ENCODE measurements around the gene RHEBL1.

GRCh38 chr12:49086116-49086515 is 16.3 kb upstream of the RHEBL1 start:
- TF ChIP-seq, protein P1, sequence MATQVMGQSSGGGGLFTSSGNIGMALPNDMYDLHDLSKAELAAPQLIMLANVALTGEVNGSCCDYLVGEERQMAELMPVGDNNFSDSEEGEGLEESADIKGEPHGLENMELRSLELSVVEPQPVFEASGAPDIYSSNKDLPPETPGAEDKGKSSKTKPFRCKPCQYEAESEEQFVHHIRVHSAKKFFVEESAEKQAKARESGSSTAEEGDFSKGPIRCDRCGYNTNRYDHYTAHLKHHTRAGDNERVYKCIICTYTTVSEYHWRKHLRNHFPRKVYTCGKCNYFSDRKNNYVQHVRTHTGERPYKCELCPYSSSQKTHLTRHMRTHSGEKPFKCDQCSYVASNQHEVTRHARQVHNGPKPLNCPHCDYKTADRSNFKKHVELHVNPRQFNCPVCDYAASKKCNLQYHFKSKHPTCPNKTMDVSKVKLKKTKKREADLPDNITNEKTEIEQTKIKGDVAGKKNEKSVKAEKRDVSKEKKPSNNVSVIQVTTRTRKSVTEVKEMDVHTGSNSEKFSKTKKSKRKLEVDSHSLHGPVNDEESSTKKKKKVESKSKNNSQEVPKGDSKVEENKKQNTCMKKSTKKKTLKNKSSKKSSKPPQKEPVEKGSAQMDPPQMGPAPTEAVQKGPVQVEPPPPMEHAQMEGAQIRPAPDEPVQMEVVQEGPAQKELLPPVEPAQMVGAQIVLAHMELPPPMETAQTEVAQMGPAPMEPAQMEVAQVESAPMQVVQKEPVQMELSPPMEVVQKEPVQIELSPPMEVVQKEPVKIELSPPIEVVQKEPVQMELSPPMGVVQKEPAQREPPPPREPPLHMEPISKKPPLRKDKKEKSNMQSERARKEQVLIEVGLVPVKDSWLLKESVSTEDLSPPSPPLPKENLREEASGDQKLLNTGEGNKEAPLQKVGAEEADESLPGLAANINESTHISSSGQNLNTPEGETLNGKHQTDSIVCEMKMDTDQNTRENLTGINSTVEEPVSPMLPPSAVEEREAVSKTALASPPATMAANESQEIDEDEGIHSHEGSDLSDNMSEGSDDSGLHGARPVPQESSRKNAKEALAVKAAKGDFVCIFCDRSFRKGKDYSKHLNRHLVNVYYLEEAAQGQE (IDR thresholded peaks at IDR 0.05; ENCODE audit: insufficient read depth in 1 of 2, low read depth in 2 of 2, low read length in 2 of 2) = no peak
- no peak for TF ChIP-seq TAF1 (IDR thresholded peaks at IDR 0.05; ENCODE audit: borderline replicate concordance, insufficient read depth, low read length)
- TF ChIP-seq POLR2AphosphoS5 (IDR thresholded peaks at IDR 0.05; ENCODE audit: low read depth, low read length) = no peak
- no peak for TF ChIP-seq SIN3A (IDR thresholded peaks at IDR 0.05; ENCODE audit: borderline replicate concordance, insufficient read depth, low read length)
- no peak for TF ChIP-seq FOXP2 (optimal IDR thresholded peaks at IDR 0.05; ENCODE audit: borderline replicate concordance, extremely low read depth, extremely low read length, insufficient read depth)

Data from PFSK-1 (cell line).